ENCODE data around the gene GAS5. TPM values are rescaled to one million over a fixed set of nuclear protein-coding genes. Genes with fewer than 3 reads are reported as not detected.

The GAS5 gene
- total RNA-seq, 1 donor from 2014 or later = 473 TPM

GRCh38 chr1:173852105-173852504 lies 15.7 kb downstream of the GAS5 start:
- Histone ChIP-seq H3K27me3 (ENCODE audit: insufficient read depth, low read length) (no peaks in the 10 kb centered on the region), H3K4me1 (ENCODE audit: insufficient read depth, low read length) (peaks cover 12% of the 10 kb centered on the region), H3K27ac (ENCODE audit: low read depth, low read length) (no peak overlapping the region), H3K4me2 (ENCODE audit: low read length) (no peak overlapping the region), H3K9me3 (ENCODE audit: insufficient read depth, low read depth, low read length) (no peaks in the 10 kb centered on the region), H3K9ac (ENCODE audit: low read length) (no peak overlapping the region), H3K36me3 (ENCODE audit: insufficient read depth, low read length) (peaks cover 13% of the 10 kb centered on the region), H2AFZ (ENCODE audit: low read depth, low read length) (no peak overlapping the region), H4K20me1 (ENCODE audit: insufficient read depth, low read length) (peaks cover 3% of the 10 kb centered on the region), H3K79me2 (ENCODE audit: insufficient read depth, low read length) (no peaks in the 10 kb centered on the region), H3K4me3 (ENCODE audit: insufficient read depth, low read depth, low read length) (no peak overlapping the region)
- Mint-ChIP-seq H3K27me3 (ENCODE audit: low read depth, unreplicated experiment) (no peaks in the 10 kb centered on the region), H3K4me1 (ENCODE audit: low read depth, unreplicated experiment) (peaks cover 19% of the 10 kb centered on the region), H3K4me3 (ENCODE audit: unreplicated experiment) (no peak overlapping the region), H3K36me3 (ENCODE audit: low read depth, unreplicated experiment) (peaks cover 8% of the 10 kb centered on the region), H3K9me3 (ENCODE audit: unreplicated experiment) (no peaks in the 10 kb centered on the region), H3K27ac (ENCODE audit: unreplicated experiment) (no peak overlapping the region)
- TF ChIP-seq EZH2 (IDR thresholded peaks at IDR 0.05; ENCODE audit: insufficient read depth, low read length) (no peak), CTCF (IDR thresholded peaks at IDR 0.05; ENCODE audit: insufficient read depth, low read depth, low read length) (no peak)
- no peak for FAIRE-seq
- no peak for DNase-seq (ENCODE audit: low read depth)

GRCh38 chr1:173832748-173833147 lies 35.0 kb downstream of the GAS5 start:
- no peaks in the 10 kb centered on the region for H3K4me1 Mint-ChIP-seq (ENCODE audit: low read depth, unreplicated experiment)
- no peaks in the 10 kb centered on the region for H3K27me3 Mint-ChIP-seq (ENCODE audit: low read depth, unreplicated experiment)
- H3K9me3 Mint-ChIP-seq (ENCODE audit: unreplicated experiment) = no peaks in the 10 kb centered on the region
- Histone ChIP-seq H3K27me3 (ENCODE audit: insufficient read depth, low read length) (no peaks in the 10 kb centered on the region), H2AFZ (ENCODE audit: low read depth, low read length) (no peak overlapping the region), H3K27ac (ENCODE audit: low read depth, low read length) (no peak overlapping the region), H3K4me3 (ENCODE audit: insufficient read depth, low read depth, low read length) (no peak overlapping the region), H3K9ac (ENCODE audit: low read length) (no peak overlapping the region), H3K4me2 (ENCODE audit: low read length) (no peak overlapping the region), H3K36me3 (ENCODE audit: insufficient read depth, low read length) (peaks cover 3% of the 10 kb centered on the region), H3K9me3 (ENCODE audit: insufficient read depth, low read depth, low read length) (no peaks in the 10 kb centered on the region), H4K20me1 (ENCODE audit: insufficient read depth, low read length) (no peaks in the 10 kb centered on the region), H3K79me2 (ENCODE audit: insufficient read depth, low read length) (no peaks in the 10 kb centered on the region), H3K4me1 (ENCODE audit: insufficient read depth, low read length) (no peaks in the 10 kb centered on the region)
- H3K4me3 Mint-ChIP-seq (ENCODE audit: unreplicated experiment) = no peak overlapping the region
- no peak for TF ChIP-seq CTCF (IDR thresholded peaks at IDR 0.05; ENCODE audit: insufficient read depth, low read depth, low read length)
- no peak for TF ChIP-seq EZH2 (IDR thresholded peaks at IDR 0.05; ENCODE audit: insufficient read depth, low read length)
- DNase-seq (ENCODE audit: low read depth) (no peak), FAIRE-seq (no peak)
- H3K27ac Mint-ChIP-seq (ENCODE audit: unreplicated experiment) = no peak overlapping the region
- H3K36me3 Mint-ChIP-seq (ENCODE audit: low read depth, unreplicated experiment) = peaks cover 8% of the 10 kb centered on the region

- Histone ChIP-seq H2AFZ (ENCODE audit: low read depth, low read length) (no peak overlapping the region), H3K4me1 (ENCODE audit: insufficient read depth, low read length) (no peaks in the 10 kb centered on the region), H3K4me3 (ENCODE audit: insufficient read depth, low read depth, low read length) (no peak overlapping the region), H3K9ac (ENCODE audit: low read length) (no peak overlapping the region), H3K27me3 (ENCODE audit: insufficient read depth, low read length) (no peaks in the 10 kb centered on the region), H3K4me2 (ENCODE audit: low read length) (peak overlapping the region; percentile 25), H3K9me3 (ENCODE audit: insufficient read depth, low read depth, low read length) (no peaks in the 10 kb centered on the region), H3K36me3 (ENCODE audit: insufficient read depth, low read length) (peaks cover 3% of the 10 kb centered on the region), H4K20me1 (ENCODE audit: insufficient read depth, low read length) (no peaks in the 10 kb centered on the region), H3K27ac (ENCODE audit: low read depth, low read length) (no peak overlapping the region), H3K79me2 (ENCODE audit: insufficient read depth, low read length) (peaks cover 15% of the 10 kb centered on the region)
- H3K4me1 Mint-ChIP-seq (ENCODE audit: low read depth, unreplicated experiment) = peaks cover 9% of the 10 kb centered on the region
- TF ChIP-seq CTCF (IDR thresholded peaks at IDR 0.05; ENCODE audit: insufficient read depth, low read depth, low read length) (no peak), EZH2 (IDR thresholded peaks at IDR 0.05; ENCODE audit: insufficient read depth, low read length) (no peak)
- no peak overlapping the region for H3K27ac Mint-ChIP-seq (ENCODE audit: unreplicated experiment)
- no peaks in the 10 kb centered on the region for H3K27me3 Mint-ChIP-seq (ENCODE audit: low read depth, unreplicated experiment)
- H3K4me3 Mint-ChIP-seq (ENCODE audit: unreplicated experiment) = no peak overlapping the region
- H3K9me3 Mint-ChIP-seq (ENCODE audit: unreplicated experiment) = no peaks in the 10 kb centered on the region
- H3K36me3 Mint-ChIP-seq (ENCODE audit: low read depth, unreplicated experiment) = peaks cover 3% of the 10 kb centered on the region
- no peak for FAIRE-seq
- DNase-seq (ENCODE audit: low read depth) = no peak
Measured at GRCh38 chr1:173827611-173828010, 40.2 kb downstream of the GAS5 start.

All from astrocyte (in vitro differentiated cells and primary cell).